H54 (cell line): Measurements from ENCODE around the gene YWHAE.
"Not testable (repeated sequence)": the region's sequence is repeated elsewhere in the genome, so short reads cannot be mapped to it uniquely, and the experiment has no call there.

Experiments used
- DNase-seq: peaks from one replicate; pipeline ENCODE4 v3.0.0; 2011; ENCODE audit warnings: low spot score, mixed read lengths; ENCODE audit not compliant: insufficient read length
- FAIRE-seq: peaks from 3 replicates; lab custom pipeline; 2011; peaks lifted over from hg19 to GRCh38; lab: Jason Lieb, UNC
- POLR2A ChIP-seq: IDR thresholded peaks from 2 replicates; pipeline ENCODE4 v1.6.1; 2011; ENCODE audit warnings: low read depth, mild to moderate bottlenecking, low read length

Gene YWHAE

GRCh38 chr17:1399679-1400512 lies at the start of gene YWHAE:
Gene YWHAE (minus strand): TSS chr17:1400222. CDS start chr17:1400110, 112 bp downstream.
- TF ChIP-seq POLR2A, result peak; percentile 88
- FAIRE-seq (no peak), DNase-seq (peak; percentile 97)

- TF ChIP-seq POLR2A, result no peak
- DNase-seq (no peak), FAIRE-seq (no peak)
Measured at GRCh38 chr17:1449412-1449967, 49.5 kb upstream of the YWHAE start.

- no peak for TF ChIP-seq POLR2A
- DNase-seq (no peak), FAIRE-seq (no peak)
Measured at GRCh38 chr17:1447052-1447451, 47.0 kb upstream of the YWHAE start.

- no peak for FAIRE-seq
Measured at GRCh38 chr17:1446201-1446600, 46.2 kb upstream of the YWHAE start.

GRCh38 chr17:1445695-1446094 lies 45.7 kb upstream of the YWHAE start:
- FAIRE-seq, DNase-seq: not testable (repeated sequence)

More at GRCh38 chr17:1446201-1446600, 46.2 kb upstream of the YWHAE start:
- no peak for TF ChIP-seq POLR2A
- no peak for DNase-seq

GRCh38 chr17:1442721-1443120 lies 42.7 kb upstream of the YWHAE start:
- DNase-seq, FAIRE-seq: not testable (repeated sequence)

GRCh38 chr17:1442187-1442586 lies 42.2 kb upstream of the YWHAE start:
- DNase-seq (no peak), FAIRE-seq (no peak)
- no peak for TF ChIP-seq POLR2A

- DNase-seq (no peak), FAIRE-seq (no peak)
- no peak for TF ChIP-seq POLR2A
Measured at GRCh38 chr17:1440921-1441320, 40.9 kb upstream of the YWHAE start.

- no peak for FAIRE-seq
- TF ChIP-seq POLR2A, result no peak
Measured at GRCh38 chr17:1438593-1439083, 38.6 kb upstream of the YWHAE start.

GRCh38 chr17:1435326-1435725 lies 35.3 kb upstream of the YWHAE start:
- FAIRE-seq (no peak), DNase-seq (no peak)
- no peak for TF ChIP-seq POLR2A

More at GRCh38 chr17:1438593-1439083, 38.6 kb upstream of the YWHAE start:
- no peak for DNase-seq

GRCh38 chr17:1434150-1434549 lies 34.1 kb upstream of the YWHAE start:
- DNase-seq, result no peak
- no peak for FAIRE-seq
- no peak for TF ChIP-seq POLR2A

GRCh38 chr17:1431631-1432104 lies 31.6 kb upstream of the YWHAE start:
- no peak for TF ChIP-seq POLR2A
- DNase-seq, result no peak
- no peak for FAIRE-seq

- TF ChIP-seq POLR2A, result no peak
- no peak for DNase-seq
- no peak for FAIRE-seq
Measured at GRCh38 chr17:1423456-1424135, 23.6 kb upstream of the YWHAE start.

- DNase-seq, result peak; percentile 79
- peak; percentile 86 for FAIRE-seq
- TF ChIP-seq POLR2A, result no peak
Measured at GRCh38 chr17:1422885-1423284, 22.9 kb upstream of the YWHAE start.
